GM19324 (cell line): ENCODE measurements around the gene ANAPC15.

Source experiments
- ATAC-seq: cut with Tn5 transposase; IDR thresholded peaks from one replicate; pipeline ENCODE4 v1.9.1; 2021; ENCODE audit warnings: mild to moderate bottlenecking, moderate library complexity; ENCODE audit not compliant: unreplicated experiment, low FRiP score

Gene ANAPC15

GRCh38 chr11:72127923-72128322 lies 15.4 kb upstream of the ANAPC15 start:
- ATAC-seq: no peak

- no peak for ATAC-seq
Measured at GRCh38 chr11:72125956-72126355, 13.5 kb upstream of the ANAPC15 start.

- ATAC-seq: no peak
Measured at GRCh38 chr11:72124046-72124445, 11.6 kb upstream of the ANAPC15 start.

DNA sequence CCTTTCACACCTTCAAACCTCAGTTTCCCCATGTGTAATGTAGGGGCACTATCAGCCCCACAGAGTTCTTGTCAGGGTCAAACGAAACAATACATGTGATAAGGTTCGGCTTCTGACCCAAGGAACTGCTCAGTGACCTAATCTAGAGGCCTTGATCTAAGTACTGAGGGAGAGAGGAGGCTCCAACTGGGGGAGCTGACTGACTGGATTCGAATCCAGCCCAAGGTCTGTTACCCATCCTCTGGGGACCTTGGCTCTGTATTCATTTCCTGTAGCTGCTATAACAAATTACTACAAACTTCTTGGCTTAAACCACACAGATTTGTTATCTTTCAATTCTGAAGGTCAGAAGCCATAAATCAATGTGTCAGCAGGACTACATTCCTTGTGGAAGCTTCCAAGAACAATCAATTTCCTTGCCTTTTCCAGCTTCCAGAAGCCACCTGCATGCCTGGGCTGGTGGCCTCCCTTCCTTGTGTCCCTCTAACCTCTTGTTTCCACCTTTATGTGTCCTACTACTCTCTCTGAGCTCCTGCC lies 10.7 kb upstream of the ANAPC15 start:
- ATAC-seq: no peak

DNA sequence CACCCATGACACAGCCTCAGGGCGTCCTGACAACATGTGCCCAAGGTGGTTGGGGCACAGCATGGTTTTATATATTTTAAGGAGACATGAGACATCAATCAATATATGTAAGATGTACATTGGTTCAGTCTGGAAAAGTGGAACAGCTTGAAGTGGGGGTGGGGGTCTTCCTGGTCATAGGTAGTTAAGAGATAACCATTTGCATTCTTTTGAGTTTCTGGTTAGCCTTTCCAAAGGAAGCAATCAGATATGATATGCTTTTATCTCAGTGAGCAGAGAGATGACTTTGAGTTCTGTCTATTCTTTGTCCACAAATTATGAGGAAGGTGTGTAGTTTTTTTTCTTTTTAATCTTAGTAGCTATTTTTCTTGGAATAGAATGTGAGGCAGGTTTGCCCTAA lies 10.1 kb upstream of the ANAPC15 start:
- ATAC-seq: no peak

GRCh38 chr11:72120930-72121329 lies 8.4 kb upstream of the ANAPC15 start:
- ATAC-seq: no peak

DNA sequence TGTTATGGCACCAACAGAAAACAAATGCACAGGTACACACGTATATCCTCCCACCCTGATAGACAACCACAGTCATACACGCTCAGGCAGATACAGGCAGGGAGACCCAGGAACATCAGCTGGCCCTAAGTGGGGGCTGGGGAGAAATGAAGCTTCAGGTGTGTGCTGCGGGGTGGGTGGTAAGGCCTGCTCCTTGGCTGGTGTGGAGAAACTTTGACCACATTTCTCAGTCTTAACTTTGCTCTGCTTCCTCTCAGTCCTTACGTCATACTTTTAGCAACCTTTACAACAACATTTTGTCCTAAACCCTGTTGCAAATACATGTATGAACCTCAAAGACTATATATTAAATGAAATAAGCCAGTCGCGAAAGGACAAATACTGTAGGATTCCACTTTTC lies 6.7 kb upstream of the ANAPC15 start:
- no peak for ATAC-seq

- no peak for ATAC-seq
Measured at GRCh38 chr11:72116019-72116755, 3.7 kb upstream of the ANAPC15 start.

DNA sequence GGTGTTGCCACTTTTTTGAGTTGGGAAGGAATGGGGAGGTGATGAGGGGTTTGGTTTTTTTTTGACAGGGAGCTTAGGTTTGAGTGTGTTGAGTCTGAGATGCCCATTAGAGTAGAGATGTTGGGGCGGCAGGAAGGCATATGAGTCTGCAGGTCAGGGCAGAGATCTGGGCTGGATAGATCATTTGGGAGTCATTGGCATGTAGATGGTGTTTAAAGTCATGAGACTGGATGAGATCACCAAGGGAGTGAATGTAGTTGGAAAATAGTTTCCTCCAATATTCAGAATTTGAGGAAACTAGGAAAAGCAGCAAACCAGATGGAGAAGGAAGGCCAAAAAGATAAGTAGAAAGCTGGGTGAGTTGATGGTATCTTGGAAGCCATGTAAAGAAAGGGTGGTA lies 2.1 kb upstream of the ANAPC15 start:
- ATAC-seq: no peak

GRCh38 chr11:72112978-72113808 lies 698 bp upstream of the ANAPC15 start:
- ATAC-seq: no peak

- ATAC-seq: peak; percentile 1
Measured at GRCh38 chr11:72111300-72112142, 974 bp downstream of the ANAPC15 start.

- ATAC-seq: no peak
Measured at GRCh38 chr11:72105888-72106287, 6.6 kb downstream of the ANAPC15 start, which contains the start of gene TOMT. TOMT (plus strand) TSS chr11:72105924; CDS start chr11:72105952, 28 bp downstream.

GRCh38 chr11:72103754-72104167 lies 8.7 kb downstream of the ANAPC15 start:
- no peak for ATAC-seq

DNA sequence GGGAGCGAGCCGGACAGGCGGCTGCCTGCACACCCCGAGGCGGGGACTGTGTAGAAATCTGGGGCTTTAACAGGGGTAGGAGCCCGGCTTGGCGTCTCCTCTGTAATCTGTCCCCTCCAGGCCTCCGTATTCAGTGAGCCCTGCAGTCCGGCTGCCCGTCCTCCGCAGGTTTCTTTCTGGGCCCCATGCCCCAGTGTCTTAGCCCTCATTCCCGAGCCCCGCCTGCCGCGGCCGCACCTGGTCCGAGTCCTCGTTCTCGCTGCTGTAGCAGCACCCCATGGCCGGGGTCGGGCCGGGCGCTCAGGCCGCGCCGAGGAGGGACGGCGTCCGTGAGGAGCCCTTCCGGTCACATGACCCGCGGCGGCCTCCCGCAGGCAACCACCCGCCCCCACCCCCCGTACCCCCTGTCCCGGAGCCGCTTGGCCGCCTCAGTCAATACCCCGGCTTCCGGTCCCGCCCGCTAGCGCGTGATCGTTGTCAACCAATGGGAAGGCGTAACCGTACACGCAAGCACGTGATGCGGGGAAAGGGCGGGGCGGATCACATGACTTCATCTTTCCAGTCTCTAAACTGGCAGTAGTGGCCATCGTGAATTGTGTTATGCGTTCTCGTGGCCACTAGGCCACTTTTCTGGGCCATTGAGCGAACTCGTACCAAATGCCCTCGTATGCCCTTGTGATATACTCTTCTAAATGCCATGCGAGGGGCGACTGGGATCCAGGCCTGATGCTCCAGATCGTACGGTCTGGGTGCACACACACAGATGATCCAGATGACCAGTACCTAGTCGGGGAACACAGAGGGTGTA lies 9.3 kb downstream of the ANAPC15 start, which contains the start of gene LAMTOR1:
Gene LAMTOR1, minus strand, starts transcription at position 352 of the 808 bp plus-strand sequence. Its CDS starts 73 bp downstream, at position 279.
- peak; percentile 92 for ATAC-seq

DNA sequence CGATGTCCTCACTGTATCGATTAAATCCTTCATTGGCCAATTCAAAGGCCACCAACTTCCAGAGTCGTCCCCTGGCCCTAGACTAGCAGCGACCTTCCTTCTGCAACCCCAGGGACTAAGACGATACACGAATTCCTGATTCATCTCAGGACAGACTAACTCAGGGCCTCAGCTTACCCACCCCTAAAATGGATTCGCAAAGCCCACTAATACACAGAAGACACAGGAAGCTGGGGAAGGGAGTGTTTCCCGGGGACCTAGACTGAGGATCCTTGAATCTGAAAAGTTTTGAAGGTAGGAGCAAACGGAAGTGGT lies 9.9 kb downstream of the ANAPC15 start:
- ATAC-seq: no peak

DNA sequence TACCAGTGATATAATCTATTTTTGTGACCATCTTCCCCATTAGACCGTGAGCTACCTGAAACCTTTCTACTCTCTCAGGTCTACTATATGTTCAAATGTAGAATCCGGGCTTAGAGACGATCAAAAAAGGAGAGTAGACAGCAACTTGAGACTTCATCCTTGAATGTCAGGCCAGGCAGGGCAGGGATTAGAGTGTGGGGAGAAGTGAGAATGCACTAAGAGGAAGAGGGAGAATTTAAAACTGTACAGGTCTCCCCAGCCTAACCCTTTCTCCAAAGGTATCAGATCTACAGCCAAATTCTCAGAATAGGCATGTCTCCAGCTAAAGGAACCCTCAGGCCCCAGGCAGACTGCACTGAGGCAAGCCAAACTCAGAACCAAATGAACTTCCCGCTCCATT lies 10.3 kb downstream of the ANAPC15 start:
- no peak for ATAC-seq

- no peak for ATAC-seq
Measured at GRCh38 chr11:72100462-72100861, 12.0 kb downstream of the ANAPC15 start.

GRCh38 chr11:72100009-72100408 lies 12.5 kb downstream of the ANAPC15 start:
- ATAC-seq: no peak

DNA sequence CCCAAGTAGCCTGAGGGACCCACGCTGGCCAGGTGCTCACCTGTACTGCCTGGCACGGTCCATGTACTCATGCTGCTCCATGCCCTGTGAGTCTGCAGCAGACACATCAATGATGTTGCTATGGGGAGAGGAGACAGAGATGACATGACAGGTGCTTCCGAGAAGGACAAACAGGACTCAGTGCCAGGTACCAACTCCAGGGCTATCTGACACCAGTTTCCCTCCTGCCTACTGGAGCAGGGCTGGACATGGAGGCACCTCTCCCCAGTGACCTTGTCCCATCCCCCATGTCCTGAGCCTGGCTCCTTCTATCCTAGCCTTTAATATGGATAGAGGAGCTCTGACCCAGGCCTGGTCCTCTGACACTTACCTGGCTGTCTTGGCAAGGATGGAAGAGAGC lies 13.8 kb downstream of the ANAPC15 start:
- no peak for ATAC-seq

- ATAC-seq: no peak
Measured at GRCh38 chr11:72091292-72091691, 21.2 kb downstream of the ANAPC15 start.
